ENCODE data around the gene CXCL6.

The CXCL6 gene

DNA sequence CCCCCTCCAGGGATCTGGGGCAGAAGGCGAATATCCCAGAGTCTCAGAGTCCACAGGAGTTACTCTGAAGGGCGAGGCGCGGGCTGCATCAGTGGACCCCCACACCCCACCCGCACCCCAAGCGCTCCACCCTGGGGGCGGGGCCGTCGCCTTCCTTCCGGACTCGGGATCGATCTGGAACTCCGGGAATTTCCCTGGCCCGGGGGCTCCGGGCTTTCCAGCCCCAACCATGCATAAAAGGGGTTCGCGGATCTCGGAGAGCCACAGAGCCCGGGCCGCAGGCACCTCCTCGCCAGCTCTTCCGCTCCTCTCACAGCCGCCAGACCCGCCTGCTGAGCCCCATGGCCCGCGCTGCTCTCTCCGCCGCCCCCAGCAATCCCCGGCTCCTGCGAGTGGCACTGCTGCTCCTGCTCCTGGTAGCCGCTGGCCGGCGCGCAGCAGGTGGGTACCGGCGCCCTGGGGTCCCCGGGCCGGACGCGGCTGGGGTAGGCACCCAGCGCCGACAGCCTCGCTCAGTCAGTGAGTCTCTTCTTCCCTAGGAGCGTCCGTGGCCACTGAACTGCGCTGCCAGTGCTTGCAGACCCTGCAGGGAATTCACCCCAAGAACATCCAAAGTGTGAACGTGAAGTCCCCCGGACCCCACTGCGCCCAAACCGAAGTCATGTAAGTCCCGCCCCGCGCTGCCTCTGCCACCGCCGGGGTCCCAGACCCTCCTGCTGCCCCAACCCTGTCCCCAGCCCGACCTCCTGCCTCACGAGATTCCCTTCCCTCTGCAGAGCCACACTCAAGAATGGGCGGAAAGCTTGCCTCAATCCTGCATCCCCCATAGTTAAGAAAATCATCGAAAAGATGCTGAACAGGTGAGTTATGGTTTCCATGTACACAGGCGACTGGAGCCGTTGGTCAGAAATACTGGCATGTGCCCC lies 32.9 kb downstream of the CXCL6 start, which contains the start of gene CXCL1:
CXCL1 (plus strand) TSS at position 264 of the 926 bp plus-strand sequence; CDS start at position 342, 78 bp downstream.
- DNase-seq = no peak

- DNase-seq = no peak
Measured at GRCh38 chr4:73870260-73870659, 33.8 kb downstream of the CXCL6 start.

- DNase-seq = no peak
Measured at GRCh38 chr4:73870768-73871167, 34.3 kb downstream of the CXCL6 start.

DNA sequence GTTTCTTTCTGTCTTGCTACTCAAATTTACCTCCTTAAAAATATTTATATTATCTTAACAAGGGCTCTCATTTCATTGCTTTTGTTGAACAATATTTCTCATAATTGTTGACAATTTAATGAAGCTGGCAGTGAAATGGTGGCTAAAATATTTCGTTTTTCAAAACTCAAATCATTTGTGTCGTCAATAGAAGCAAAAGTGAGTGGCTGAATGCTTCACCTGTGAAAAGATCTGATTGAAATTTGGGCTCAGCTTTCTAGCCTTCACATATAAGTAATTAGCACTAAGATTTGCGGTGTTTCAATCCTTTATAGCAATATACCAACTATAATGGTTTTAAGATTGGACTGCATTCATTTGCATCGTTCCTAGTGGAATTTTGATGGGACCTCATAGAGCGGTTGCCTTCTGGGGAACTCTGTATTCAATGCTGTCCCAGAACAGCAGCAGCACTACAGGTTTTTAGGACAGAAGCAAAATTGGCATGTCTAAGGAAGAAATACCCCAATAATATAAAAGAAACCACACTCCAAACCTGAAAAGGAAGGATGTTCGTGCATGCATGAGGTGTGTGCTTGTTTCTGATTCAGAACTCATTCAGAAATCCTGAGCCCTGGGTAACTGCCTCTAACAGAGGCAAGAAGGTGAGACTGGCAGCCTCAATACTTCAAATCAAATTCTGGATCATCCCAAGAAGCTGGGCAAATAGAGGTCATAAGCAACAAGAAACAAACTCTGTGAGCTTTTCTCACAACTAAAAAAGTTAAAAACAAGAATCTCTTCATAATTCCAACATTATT lies 35.2 kb downstream of the CXCL6 start:
- no peak for DNase-seq

DNA sequence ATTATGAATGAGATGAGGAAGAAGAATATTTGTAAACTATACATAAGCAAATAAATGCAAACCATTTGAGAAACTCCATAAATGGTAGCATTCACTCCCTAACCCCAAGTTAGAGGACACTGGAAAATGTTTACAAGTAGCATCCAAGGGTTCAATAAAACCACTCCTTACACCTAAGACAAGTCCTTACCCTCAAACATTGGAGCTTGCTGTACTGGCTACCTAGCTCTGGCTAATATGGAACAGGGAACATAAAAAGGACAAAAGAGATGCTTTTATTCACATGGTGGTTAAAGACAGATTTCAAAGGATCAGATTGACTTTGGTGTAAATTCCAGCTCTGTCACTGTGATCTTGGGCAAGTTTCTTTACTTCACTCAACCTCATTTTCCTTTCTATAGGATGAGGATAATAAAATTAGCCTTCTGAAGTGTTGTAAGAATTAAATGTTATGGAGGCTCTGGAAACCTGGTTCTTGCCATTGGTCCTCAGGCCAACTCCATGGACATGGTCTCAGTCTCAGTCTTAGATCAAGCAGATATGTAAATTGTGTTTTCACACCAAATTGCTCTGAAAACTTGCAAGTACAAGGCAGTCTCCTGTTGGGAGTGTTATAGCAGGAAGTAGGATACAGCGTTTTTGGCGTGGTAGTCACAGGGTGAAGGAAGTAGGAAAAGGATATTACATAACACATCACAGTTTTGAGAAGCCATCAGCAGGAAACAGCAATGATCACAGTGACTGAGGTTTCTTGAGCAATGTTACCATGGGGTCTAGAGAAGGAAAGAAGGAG lies 36.0 kb downstream of the CXCL6 start:
- no peak for DNase-seq

DNA sequence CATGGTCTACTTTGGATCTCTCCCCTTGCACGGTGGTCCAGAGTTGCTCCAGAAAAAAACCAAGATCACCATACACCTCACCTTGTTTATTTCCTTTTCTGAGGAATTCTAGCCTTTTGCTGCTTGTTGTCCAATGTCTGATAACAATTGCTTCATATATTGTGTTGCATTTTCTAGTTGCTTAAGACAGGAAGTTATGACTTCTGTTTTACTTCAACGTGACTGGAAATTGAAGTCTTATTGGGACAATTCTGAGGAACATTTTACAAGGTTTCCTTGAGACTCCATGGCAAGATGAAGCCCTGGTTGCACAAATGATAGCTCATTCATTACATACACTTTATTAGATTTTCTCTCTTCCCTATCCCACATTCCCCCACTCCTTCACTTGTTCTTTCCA lies 37.9 kb downstream of the CXCL6 start:
- DNase-seq = no peak

DNA sequence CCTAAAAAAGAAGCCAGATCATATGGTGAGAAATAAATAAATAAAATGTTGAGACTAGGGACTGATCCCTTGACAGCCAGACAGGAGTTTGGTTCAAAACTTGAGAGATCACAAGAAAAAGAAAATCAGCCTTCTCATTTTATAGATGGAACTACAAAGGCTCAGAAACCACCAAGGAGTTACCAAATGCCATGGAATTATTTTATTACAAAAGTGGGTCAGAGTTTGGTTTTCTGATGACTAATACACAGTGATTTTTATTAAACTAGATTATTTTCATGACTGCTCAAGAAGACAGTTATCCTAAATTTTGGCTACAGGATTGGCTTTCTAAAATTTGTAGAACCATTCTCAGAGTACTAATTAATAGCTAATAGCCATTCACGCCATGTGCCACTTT lies 38.9 kb downstream of the CXCL6 start:
- no peak for DNase-seq

- DNase-seq = no peak
Measured at GRCh38 chr4:73883306-73883705, 46.8 kb downstream of the CXCL6 start.

DNA sequence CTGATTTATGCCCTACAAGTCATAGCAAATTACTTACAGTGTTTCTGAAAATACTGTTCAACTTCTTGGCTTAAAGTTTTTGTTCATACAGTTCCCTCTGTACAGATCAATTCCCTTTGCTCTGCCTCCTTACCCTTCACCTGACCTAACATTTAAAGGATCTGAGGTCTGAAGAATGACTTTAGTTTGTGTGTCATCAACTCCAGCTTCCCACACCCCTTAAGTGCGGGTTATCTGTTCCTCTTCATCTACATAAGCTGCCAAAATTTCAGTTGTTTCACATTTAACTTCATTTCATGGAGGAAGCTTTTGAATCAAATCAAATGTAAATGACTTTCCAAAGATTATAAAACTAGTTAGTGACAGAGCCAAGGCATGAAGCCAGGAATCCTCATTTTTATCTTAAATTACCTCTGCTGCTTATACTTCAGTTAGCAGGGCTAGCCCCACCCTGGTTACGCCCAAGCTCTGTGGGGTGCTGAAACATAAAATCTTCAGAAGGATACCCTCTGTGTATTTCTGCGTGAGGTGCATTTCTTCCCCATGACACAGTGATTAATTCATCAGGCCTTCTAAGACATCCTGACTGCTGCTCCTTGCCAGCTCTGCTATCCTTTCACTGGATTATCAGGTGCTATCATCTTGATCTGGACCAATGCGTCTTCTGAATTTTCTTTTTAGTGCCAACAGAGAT lies 49.2 kb downstream of the CXCL6 start:
- no peak for DNase-seq

Measured in NCI-H2171 treated with DMSO at 0.1 percent for 48 hours (cell line).